Measurements from ENCODE around the gene OR4P4. TPM values are rescaled to one million over a fixed set of nuclear protein-coding genes. Genes with fewer than 3 reads are reported as not detected.

Gene OR4P4
- total RNA-seq, result not detected in 2 replicates

GRCh38 chr11:55634813-55635212, at the start of gene OR4P4:
Gene OR4P4, plus strand, starts transcription at chr11:55635113.

GRCh38 chr11:55607545-55607944, 27.4 kb upstream of the OR4P4 start, which contains the start of gene OR4C11:
Gene OR4C11, minus strand, starts transcription at chr11:55607645. Its CDS starts 3,272 bp downstream, at chr11:55604373.

GRCh38 chr11:55648027-55648426, 13.1 kb downstream of the OR4P4 start, which contains the start of gene OR4S2:
Gene OR4S2, plus strand, starts transcription at chr11:55648327. Its CDS starts 2,577 bp downstream, at chr11:55650904.

GRCh38 chr11:55661901-55662300, 27.0 kb downstream of the OR4P4 start, which contains the start of gene OR4C6:
Gene OR4C6, plus strand, starts transcription at chr11:55662201. Its CDS starts 2,966 bp downstream, at chr11:55665167.

Other genes with a start within 250 kb of the OR4P4 start
- gene OR4C15, start 80.6 kb upstream of the OR4P4 start, total RNA-seq, result not detected in 2 replicates
- gene OR4C16, start 63.0 kb upstream of the OR4P4 start, total RNA-seq, result not detected in 2 replicates
- gene OR4C11, start 27.5 kb upstream of the OR4P4 start, total RNA-seq, result not detected in 2 replicates
- not detected in 2 replicates for gene OR4S2, start 13.2 kb downstream of the OR4P4 start, total RNA-seq
- not detected in 2 replicates for gene OR4C6, start 27.1 kb downstream of the OR4P4 start, total RNA-seq
- gene OR5D13, start 138.3 kb downstream of the OR4P4 start, total RNA-seq, result not detected in 2 replicates
- gene OR5D14, start 160.4 kb downstream of the OR4P4 start, total RNA-seq, result not detected in 2 replicates
- not detected in 2 replicates for gene OR5L1, start 176.3 kb downstream of the OR4P4 start, total RNA-seq
- gene OR5D18, start 184.5 kb downstream of the OR4P4 start, total RNA-seq, result not detected in 2 replicates
- not detected in 2 replicates for gene OR5L2, start 192.1 kb downstream of the OR4P4 start, total RNA-seq
- gene OR5D16, start 203.6 kb downstream of the OR4P4 start, total RNA-seq, result not detected in 2 replicates
- not detected in 2 replicates for gene TRIM51, start 248.2 kb downstream of the OR4P4 start, total RNA-seq

All from thoracic aorta endothelial cell (primary cell).